NB4 (cell line): Measurements from ENCODE around the gene EFTUD2.

Experiments
- DNase-seq: peaks from one replicate; pipeline ENCODE4 v3.0.0; 2010; ENCODE audit warnings: low read depth
- H3K4me3 ChIP-seq: one replicate; pipeline ENCODE4 v1.5.1; 2011; ENCODE audit warnings: mild to moderate bottlenecking, low read depth, low read length, moderate library complexity
- MYC ChIP-seq: IDR thresholded peaks from 2 replicates; pipeline ENCODE4 v1.6.1; 2011; ENCODE audit warnings: low read depth, low read length
- POLR2A ChIP-seq: IDR thresholded peaks from 2 replicates; pipeline ENCODE4 v1.6.1; 2011; ENCODE audit warnings: mild to moderate bottlenecking; ENCODE audit not compliant: insufficient read length; ENCODE audit errors: extremely low read depth
- TF ChIP-seq, protein P1 (sequence below): IDR thresholded peaks from 2 replicates; pipeline ENCODE4 v1.6.1; 2011; ENCODE audit warnings: low read depth, low read length
- TF ChIP-seq, protein P2 (sequence below): IDR thresholded peaks from one replicate; pipeline ENCODE4 v1.5.1; 2012; ENCODE audit warnings: low read depth, low read length

The EFTUD2 gene

DNA sequence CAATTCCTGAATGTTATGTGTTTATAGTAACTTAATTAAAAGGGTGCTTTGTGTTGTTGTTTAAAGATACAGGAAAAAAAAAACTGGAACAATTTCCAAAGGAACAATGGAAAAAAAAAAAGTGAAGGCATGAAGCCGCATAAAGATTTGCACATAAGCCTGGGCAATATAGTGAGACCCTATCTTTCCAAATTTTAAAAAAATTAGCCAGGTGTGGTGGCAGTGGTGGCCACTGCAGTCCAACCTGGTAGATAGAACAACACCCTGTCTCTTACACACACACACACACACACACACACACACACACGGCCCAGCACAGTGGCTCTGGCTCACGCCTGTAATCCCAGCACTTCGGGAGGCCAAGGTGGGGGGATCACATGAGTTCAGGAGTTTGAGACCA is 91.1 kb downstream of the EFTUD2 start:
- no peak for DNase-seq
- H3K4me3 ChIP-seq = no peak overlapping the region
- TF ChIP-seq, protein P1, sequence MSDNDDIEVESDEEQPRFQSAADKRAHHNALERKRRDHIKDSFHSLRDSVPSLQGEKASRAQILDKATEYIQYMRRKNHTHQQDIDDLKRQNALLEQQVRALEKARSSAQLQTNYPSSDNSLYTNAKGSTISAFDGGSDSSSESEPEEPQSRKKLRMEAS = no peak
- TF ChIP-seq POLR2A (no peak), MYC (no peak)
- TF ChIP-seq, protein P2, sequence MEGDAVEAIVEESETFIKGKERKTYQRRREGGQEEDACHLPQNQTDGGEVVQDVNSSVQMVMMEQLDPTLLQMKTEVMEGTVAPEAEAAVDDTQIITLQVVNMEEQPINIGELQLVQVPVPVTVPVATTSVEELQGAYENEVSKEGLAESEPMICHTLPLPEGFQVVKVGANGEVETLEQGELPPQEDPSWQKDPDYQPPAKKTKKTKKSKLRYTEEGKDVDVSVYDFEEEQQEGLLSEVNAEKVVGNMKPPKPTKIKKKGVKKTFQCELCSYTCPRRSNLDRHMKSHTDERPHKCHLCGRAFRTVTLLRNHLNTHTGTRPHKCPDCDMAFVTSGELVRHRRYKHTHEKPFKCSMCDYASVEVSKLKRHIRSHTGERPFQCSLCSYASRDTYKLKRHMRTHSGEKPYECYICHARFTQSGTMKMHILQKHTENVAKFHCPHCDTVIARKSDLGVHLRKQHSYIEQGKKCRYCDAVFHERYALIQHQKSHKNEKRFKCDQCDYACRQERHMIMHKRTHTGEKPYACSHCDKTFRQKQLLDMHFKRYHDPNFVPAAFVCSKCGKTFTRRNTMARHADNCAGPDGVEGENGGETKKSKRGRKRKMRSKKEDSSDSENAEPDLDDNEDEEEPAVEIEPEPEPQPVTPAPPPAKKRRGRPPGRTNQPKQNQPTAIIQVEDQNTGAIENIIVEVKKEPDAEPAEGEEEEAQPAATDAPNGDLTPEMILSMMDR = no peak

DNA sequence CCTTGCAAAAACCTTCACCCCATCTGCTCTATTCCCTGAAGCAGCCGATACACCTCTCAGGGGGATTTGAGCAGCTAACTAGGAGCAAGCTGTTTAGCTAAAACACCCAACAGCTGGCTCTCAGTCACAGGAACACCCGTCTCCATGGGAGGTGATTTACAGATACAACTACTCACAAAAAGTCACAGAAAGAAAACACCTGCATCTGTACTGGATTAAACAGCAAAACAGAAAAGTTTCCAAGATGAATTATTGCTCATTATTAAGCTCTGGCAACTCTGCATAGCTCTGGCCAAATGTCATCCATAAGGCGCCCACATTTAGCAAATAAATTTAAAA is 91.5 kb downstream of the EFTUD2 start:
- TF ChIP-seq, protein P1 = no peak
- TF ChIP-seq, protein P2 = no peak
- TF ChIP-seq POLR2A (no peak), MYC (no peak)
- no peak overlapping the region for H3K4me3 ChIP-seq
- no peak for DNase-seq

DNA sequence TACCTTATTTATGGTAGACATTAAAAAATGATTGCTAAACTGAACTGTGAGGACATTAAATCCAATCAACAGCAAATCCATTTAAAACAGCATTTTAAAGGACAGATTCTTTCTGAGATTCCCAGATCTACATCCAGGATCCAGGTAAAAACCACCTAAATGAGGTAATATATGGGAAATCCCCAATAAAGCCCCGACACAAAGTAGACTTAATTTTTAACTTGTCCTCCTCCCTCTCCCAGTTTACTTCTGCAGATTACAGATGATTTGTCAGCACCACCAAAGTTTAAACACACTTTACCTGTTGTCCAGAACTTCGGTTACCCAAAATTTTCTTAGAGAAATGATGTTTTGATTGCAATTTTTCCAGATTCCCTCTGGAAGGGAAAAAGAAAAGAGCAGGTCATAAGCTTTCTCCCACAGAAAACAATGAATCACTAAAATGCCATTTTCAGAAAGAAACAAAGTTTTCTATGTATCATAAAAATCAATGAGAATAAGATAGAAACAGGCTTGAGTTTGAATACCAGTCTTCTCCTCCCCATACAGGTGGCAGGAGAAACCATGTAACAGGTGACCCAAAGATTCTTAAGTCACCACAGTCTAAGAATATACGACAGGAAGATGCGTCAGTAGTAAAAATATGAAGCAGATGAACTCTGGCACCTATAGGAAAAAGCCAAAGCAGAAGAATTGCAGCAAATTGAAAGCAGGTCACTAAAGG is 92.0 kb downstream of the EFTUD2 start:
- TF ChIP-seq, protein P2 = no peak
- TF ChIP-seq MYC = no peak
- no peak for DNase-seq
- no peak overlapping the region for H3K4me3 ChIP-seq

DNA sequence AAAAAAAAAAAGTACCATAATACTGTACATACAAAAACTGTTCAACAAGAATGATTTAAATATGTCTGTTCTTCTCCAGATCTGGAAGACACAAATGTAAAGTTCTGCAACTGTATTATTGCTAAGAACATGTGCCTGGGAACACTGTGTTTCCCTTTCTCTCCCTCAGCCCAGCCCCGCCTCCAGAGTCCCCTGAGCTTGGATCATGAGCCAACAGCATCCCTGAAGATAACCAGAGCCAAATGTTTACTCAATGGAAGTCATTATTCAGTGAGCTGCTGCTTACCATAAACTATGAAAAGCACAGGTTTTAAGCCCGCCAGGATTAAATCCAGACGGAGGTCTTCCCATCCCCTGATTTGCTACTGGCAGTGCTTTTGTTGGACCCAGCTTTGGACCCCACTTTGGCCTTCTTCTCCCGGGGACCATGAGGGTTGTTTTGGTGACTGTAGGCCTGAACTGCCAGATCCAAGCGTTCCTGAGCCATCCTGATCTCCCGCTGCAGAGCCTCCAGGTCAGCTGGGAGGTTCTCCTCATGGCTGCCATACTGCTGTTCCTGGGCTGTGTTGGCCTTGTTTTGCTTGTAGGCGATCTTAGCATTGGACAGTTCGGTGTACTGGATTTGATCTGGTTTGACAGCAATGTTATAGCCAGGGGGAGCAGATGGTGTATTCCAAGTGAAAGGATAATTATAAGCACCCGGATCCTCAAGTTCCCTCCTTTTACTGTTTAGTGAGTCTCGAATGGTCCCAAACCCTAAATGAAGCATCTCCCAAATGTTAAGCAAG is 94.7 kb downstream of the EFTUD2 start:
- TF ChIP-seq, protein P1 = no peak
- TF ChIP-seq POLR2A (no peak), MYC (no peak)
- TF ChIP-seq, protein P2 = no peak

DNA sequence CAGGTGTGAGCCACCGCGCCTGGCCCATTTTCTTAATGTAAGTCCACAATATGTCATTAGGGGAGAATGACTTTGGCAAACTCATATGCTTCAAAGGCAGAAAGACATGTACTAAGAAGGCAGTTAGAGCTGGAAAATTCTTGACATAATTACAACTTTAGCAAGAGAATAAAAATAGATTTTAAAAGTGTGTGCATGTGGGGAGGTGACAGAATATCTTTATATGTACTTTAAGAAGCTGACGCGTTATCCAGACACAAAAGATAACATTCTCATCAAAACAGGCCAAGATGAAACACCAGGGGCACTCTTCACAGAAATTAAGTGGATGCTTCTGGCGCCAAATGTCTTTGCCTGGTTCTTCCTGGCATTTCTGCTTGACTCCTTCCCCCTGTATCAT is 97.4 kb downstream of the EFTUD2 start:
- no peak overlapping the region for H3K4me3 ChIP-seq
- TF ChIP-seq MYC (no peak), POLR2A (no peak)
- TF ChIP-seq, protein P1 = no peak
- TF ChIP-seq, protein P2 = no peak
- no peak for DNase-seq

More for the DNA sequence above, 94.7 kb downstream of the EFTUD2 start:
- H3K4me3 ChIP-seq = no peak overlapping the region
- no peak for DNase-seq
